PFSK-1 (cell line): ENCODE measurements around the gene NCK2.

ENCODE experiments used
- FOXP2 ChIP-seq: optimal IDR thresholded peaks from 2 replicates; pipeline ENCODE3; 2011; ENCODE audit warnings: borderline replicate concordance, control low read depth, inconsistent platforms; ENCODE audit not compliant: insufficient read depth; ENCODE audit errors: extremely low read length, extremely low read depth
- SIN3A ChIP-seq: IDR thresholded peaks from 2 replicates; pipeline ENCODE4 v1.6.1; 2012; ENCODE audit warnings: mild to moderate bottlenecking, low read length, moderate library complexity, borderline replicate concordance; ENCODE audit not compliant: insufficient read depth

GRCh38 chr2:105861200-105861599 is 116.5 kb downstream of the NCK2 start:
- TF ChIP-seq FOXP2 (no peak), SIN3A (no peak)
